ENCODE measurements around the gene ZSWIM4.
"Not testable (repeated sequence)": the region's sequence is repeated elsewhere in the genome, so short reads cannot be mapped to it uniquely, and the experiment has no call there.

The ZSWIM4 gene

DNA sequence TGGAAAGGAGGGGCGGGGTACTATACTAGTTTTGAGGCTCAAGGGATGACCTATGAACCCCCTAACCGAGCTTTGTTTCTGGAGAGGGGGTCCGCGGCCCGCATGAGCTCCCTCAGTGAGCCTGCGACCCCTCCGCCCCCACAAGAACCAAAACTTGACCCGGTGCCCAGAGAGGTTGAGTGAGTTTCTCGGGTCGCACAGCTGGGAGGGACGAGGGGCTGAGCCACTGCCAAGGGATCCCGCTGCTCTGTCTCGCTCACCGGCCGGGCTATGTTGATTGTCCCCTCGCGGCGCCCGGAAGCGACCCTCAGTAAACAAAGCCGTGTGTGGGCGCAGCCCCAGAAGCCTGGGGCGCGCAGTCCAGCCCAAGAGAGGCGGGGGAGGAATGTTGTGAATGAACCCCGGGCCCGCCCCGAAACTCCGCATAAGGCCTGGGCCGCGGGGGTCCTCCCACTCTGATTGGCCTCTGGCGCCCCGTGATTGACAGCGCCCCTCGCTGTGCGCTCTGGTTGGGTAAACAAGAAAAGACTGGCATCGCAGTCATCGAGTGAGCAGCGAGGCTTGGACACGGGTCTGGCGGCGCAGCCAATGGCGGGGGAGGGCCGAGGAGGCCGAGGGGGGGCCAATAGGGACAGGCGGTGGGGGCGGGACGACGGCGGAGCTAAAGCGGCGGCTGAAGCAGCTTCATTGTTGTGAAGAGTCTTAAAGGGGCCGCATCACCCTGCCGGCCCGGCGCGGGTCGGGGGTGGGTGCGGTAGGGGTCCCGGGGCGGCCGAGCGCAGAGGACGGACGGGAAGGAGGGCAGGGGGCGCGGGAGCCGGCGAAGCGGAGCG, at the start of gene ZSWIM4:
ZSWIM4 (plus strand) TSS at position 687 of the 833 bp plus-strand sequence. CDS start 206 bp downstream, outside the sequence.
- DNase-seq, result peak; percentile 100

DNA sequence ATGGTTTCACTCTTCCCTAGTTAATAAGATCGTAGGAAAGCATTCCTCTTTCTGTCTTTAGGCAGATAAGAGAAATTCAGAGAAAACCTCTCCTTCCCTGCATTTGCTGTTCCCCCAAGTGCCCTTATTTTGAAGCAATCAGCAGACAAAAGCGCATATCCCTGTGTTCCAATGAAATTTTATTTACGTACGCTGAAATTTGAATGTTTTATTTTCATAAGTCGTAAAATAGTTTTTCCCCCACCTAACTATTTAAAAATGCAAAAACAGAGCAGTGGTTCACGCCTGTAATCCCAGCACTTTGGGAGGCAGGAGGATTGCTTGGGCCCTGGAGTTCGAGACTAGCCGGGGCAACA, 48.2 kb upstream of the ZSWIM4 start:
- no peak for DNase-seq

GRCh38 chr19:13748169-13748828, 46.9 kb upstream of the ZSWIM4 start:
- DNase-seq, result no peak

DNA sequence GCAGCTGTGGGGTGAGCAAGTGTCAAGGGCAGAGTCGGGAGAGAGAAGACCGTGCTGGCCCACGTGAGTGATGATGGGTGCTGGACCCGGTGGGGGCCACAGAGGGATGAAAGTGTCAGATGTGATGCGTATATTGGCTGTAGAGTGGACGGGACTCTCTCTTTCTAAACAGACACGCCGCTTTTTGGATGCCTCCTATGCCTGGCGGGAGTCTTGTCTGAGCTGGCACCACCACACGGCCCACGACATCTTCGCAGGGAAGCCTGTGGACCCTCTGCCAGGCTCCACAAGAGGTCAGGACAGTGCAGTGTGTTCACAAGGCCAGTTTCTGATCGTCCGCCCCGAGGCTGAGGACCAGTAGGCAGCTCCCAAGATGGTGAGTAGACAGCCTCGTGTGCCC, 43.8 kb upstream of the ZSWIM4 start:
- DNase-seq, result no peak

- not testable (repeated sequence) for DNase-seq
Measured at GRCh38 chr19:13753622-13754021, 41.6 kb upstream of the ZSWIM4 start.

DNA sequence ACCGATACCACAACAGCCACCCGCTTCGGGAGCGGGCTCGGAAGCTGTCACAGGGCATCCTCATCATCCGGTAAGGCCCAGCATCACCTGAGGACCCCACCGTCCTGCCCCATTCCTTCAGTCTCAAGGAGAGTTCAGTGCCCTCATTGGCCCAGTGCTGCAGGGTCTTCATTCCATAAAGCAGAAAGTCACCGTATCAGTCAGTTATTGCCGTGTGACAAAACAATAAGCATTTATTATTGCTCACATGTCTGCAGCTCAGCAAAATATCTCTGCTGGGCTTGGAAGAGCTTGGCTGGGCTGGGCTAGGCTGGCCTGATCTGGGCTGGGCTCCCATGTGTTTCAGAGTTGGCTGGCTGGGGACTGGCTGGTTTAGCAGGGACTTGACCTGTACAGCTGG, 39.0 kb upstream of the ZSWIM4 start:
- DNase-seq, result no peak

DNA sequence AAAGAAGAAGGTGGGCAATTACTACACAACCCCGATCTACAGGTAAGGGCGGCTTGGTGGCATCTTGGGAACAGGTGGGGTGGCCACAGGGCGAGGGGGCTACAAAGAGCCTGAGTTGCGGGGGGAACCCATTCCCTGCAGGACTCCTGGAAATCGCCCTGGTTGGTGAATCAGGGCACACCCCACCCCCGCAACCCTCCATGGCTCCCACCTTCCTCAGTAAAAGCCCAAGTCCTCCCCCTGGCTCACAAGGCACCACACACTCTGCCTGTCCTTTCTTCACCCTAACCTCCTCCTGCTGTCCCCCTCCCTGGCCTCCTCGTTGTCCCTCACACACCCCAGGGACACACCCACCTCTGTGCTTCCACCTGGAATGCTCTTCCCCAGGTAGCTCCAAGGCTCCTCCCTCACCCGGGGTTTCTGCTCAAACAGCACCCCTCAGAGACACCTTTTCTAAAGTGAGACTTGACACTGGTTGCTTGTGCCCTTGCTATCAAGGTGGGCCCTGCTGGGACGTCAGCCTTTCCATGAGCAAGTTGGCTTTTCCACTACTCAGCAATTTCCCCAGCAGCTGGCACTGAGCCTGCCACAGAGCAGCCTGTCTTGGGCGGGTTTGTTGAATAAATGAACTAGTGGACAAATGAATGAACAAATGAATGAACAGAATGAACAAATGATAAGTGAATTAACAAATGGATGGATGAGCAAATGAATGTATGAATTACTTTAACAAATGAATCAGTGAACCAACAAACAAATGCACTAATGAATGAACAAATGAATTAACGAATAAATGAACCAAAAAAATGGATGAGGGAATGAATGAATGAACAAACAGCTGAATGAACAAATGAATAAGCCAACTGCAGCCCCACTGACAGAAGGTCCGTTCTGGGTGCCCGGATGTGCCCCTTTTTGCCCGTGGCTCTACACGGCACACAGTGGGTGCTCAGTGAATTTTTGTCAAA, 37.2 kb upstream of the ZSWIM4 start:
- DNase-seq, result no peak

GRCh38 chr19:13758795-13759194, 36.4 kb upstream of the ZSWIM4 start:
- DNase-seq, result no peak

GRCh38 chr19:13761423-13761822, 33.8 kb upstream of the ZSWIM4 start:
- DNase-seq, result no peak

- no peak for DNase-seq
Measured at GRCh38 chr19:13762635-13763235, 32.5 kb upstream of the ZSWIM4 start.

DNA sequence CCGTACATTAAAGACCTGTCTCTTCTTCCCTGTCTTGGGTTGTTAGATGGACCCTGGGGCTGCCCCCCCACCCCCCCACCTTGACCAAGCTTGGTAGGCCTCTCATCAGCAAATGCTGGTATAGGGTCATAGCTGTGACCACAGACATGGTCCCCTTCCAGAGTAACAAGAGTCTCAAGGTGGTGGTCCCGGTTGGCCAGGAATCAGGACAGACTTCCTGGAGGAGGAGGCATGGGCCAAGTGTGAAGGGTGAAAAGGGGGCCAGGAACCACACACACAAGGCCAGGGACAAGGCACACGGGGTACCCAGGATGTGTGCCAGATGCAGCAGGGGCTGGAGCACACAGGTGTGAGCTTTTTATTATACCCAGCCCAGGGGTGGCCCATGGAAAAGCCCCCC, 32.0 kb upstream of the ZSWIM4 start:
- DNase-seq, result no peak

DNA sequence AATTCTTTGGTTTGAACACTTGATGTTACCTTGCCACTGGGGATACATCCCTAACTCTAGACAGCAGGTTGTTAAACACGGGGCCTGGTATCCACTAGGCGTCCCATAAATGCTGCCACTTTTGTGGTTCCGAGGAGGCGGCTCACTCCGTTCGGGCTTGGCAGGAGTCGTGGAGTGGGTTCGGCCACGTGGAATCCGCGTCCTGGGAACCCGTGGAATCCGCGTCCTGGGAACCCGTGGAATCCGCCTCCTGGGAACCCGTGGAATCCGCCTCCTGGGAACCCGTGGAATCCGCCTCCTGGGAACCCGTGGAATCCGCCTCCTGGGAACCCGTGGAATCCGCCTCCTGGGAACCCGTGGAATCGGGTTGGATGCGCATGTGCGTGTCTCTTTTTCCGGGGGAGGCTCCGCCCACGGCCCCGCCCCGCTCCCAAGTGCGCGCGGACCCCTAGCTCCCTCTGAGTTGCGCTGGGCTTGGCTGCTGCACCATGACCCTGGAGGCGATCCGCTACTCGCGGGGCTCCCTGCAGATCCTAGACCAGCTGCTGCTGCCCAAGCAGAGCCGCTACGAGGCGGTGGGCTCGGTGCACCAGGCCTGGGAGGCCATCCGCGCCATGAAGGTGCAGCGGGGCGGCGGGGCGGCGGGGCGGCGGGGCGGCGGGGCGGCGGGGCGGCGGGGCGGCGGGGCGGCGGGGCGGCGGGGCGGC, 31.0 kb upstream of the ZSWIM4 start, which contains the start of gene MRI1:
MRI1 (plus strand) TSS at position 422 of the 707 bp plus-strand sequence; CDS start at position 489, 67 bp downstream.
- peak; percentile 88 for DNase-seq

DNA sequence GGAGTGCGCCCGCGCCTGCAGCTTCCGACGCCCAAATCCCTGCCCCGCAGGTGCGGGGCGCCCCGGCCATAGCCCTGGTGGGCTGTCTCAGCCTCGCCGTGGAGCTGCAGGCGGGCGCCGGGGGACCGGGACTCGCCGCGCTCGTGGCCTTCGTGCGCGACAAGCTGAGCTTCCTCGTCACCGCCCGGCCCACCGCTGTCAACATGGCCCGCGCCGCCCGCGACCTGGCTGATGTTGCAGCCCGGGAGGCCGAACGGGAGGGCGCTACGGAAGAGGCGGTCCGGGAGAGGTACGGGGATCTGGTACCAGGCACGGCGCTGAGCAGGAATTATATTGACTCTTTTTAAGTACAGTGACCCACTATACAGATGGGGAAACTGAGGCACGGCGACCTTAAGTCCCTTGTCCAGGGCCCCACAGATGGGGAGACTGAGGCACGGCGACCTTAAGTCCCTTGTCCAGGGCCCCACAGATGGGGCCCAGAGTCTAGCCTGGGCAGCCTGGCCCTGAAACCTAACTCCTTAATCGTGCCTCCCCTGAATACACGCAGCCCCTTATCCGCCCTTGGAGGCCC, 30.3 kb upstream of the ZSWIM4 start:
- no peak for DNase-seq

DNA sequence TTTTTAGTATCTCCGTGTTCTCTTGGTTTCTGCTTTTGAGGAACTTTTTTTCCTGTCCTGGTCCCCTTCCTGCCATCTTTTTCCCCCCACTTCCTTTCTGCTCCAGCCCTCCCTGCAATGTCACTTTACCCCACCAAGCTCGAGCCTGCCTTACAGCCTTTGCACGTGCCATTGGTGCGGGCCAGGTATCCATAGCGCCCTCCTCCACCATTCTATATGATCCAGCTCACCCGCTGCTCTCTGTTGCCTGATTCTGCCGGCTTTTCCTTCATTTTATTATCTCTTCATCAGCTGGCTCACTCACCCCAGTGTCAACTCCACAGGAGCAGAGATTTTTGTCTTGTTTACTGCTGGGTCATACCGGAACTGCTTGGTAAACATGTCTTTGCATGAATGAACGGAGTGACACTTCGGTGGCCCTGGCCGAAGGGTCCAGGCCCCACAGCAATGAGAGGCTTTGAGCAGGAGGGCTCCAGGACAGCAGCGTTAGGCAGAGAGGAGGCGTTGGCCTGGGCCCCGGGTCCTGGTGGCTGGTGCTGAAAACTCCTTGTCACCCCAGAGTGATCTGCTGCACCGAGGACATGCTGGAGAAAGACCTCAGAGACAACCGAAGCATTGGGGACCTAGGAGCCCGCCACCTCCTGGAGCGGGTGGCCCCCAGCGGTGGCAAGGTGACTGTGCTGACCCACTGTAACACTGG, 29.7 kb upstream of the ZSWIM4 start:
- DNase-seq, result no peak

- DNase-seq, result no peak
Measured at GRCh38 chr19:13766095-13766481, 29.2 kb upstream of the ZSWIM4 start.

- no peak for DNase-seq
Measured at GRCh38 chr19:13768510-13768909, 26.7 kb upstream of the ZSWIM4 start.

- DNase-seq, result no peak
Measured at GRCh38 chr19:13770013-13770635, 25.1 kb upstream of the ZSWIM4 start.

- DNase-seq, result peak; percentile 94
Measured at GRCh38 chr19:13774217-13775191, 20.7 kb upstream of the ZSWIM4 start, which contains the start of gene C19orf53. Gene C19orf53, plus strand, starts transcription at chr19:13774456. Its CDS starts 22 bp downstream, at chr19:13774478.

GRCh38 chr19:13778398-13778797, 16.8 kb upstream of the ZSWIM4 start:
- no peak for DNase-seq
